Keratinocyte (primary cell): ENCODE results near the gene MSI2. TPM values are rescaled to one million over a fixed set of nuclear protein-coding genes. Genes with fewer than 3 reads are reported as not detected.

Source experiments
- DNase-seq: peaks from one replicate; pipeline ENCODE4 v3.0.0-alpha.2; 2011; ENCODE audit warnings: low read depth, missing footprints, low spot score
- FAIRE-seq: peaks from 2 replicates; lab custom pipeline; 2011; peaks lifted over from hg19 to GRCh38; lab: Jason Lieb, UNC
- H2AFZ ChIP-seq: 2 replicates; pipeline ENCODE4 v1.6.0; 2012; ENCODE audit warnings: low read length, control low read depth, inconsistent platforms; ENCODE audit not compliant: control insufficient read depth
- H3K27ac ChIP-seq: 2 replicates; pipeline ENCODE4 v1.5.1; 2011; ENCODE audit warnings: low read length; ENCODE audit not compliant: control insufficient read depth, insufficient read depth
- H3K27me3 ChIP-seq: 3 replicates; pipeline ENCODE4 v1.6.0; 2011; ENCODE audit warnings: low read length; ENCODE audit not compliant: control insufficient read depth, insufficient read depth; ENCODE audit errors: extremely low read depth
- H3K36me3 ChIP-seq, 2 experiments: 2 replicates in 1 of 2; 3 replicates in 1 of 2; pipeline ENCODE4 v1.5.1; 2011; ENCODE audit warnings: low read length in 2 of 2, mild to moderate bottlenecking in 1 of 2; ENCODE audit not compliant: control insufficient read depth in 2 of 2, insufficient read depth in 2 of 2; ENCODE audit errors: extremely low read depth in 1 of 2
- H3K4me1 ChIP-seq: 3 replicates; pipeline ENCODE4 v1.5.1; 2011; ENCODE audit warnings: low read length; ENCODE audit not compliant: control insufficient read depth, insufficient read depth; ENCODE audit errors: extremely low read depth
- H3K4me2 ChIP-seq: 3 replicates; pipeline ENCODE4 v1.6.0; 2011; ENCODE audit warnings: low read depth, low read length; ENCODE audit not compliant: control insufficient read depth, insufficient read depth; ENCODE audit errors: extremely low read depth
- H3K4me3 ChIP-seq, 3 experiments: fragments of 200-600 bp in 1 of 3; sonication (generic) in 1 of 3; 2 replicates in 2 of 3; 3 replicates in 1 of 3; pipeline ENCODE4 v1.5.1; 2011 to 2016; ENCODE audit warnings: low read length in 3 of 3, mild to moderate bottlenecking in 3 of 3, control low read depth in 2 of 3, inconsistent platforms in 1 of 3, low read depth in 1 of 3, mixed read lengths in 1 of 3, mixed run types in 1 of 3, moderate library complexity in 1 of 3; ENCODE audit not compliant: control insufficient read depth in 2 of 3, insufficient read depth in 2 of 3; ENCODE audit errors: extremely low read depth in 1 of 3
- H3K79me2 ChIP-seq: 2 replicates; pipeline ENCODE4 v1.6.0; 2012; ENCODE audit warnings: low read length; ENCODE audit not compliant: control insufficient read depth, insufficient read depth
- H3K9ac ChIP-seq: 3 replicates; pipeline ENCODE4 v1.6.0; 2011; ENCODE audit warnings: low read length; ENCODE audit not compliant: control insufficient read depth, insufficient read depth; ENCODE audit errors: extremely low read depth
- H3K9me1 ChIP-seq: 3 replicates; pipeline ENCODE4 v1.6.0; 2011; ENCODE audit warnings: low read length; ENCODE audit not compliant: control insufficient read depth, insufficient read depth; ENCODE audit errors: extremely low read depth
- H3K9me3 ChIP-seq: 2 replicates; pipeline ENCODE4 v1.5.1; 2012; ENCODE audit warnings: low read depth, low read length; ENCODE audit not compliant: control insufficient read depth
- H4K20me1 ChIP-seq: 3 replicates; pipeline ENCODE4 v1.6.0; 2011; ENCODE audit warnings: low read length; ENCODE audit not compliant: control insufficient read depth, insufficient read depth; ENCODE audit errors: extremely low read depth
- CTCF ChIP-seq, 3 experiments: IDR thresholded peaks in 1 of 3; conservative IDR thresholded peaks in 1 of 3; optimal IDR thresholded peaks in 1 of 3; 2 replicates in 2 of 3; 3 replicates in 1 of 3; pipeline versions ENCODE3 to v1.5.1; 2011; ENCODE audit warnings: low read length in 3 of 3, mild to moderate bottlenecking in 3 of 3, moderate library complexity in 2 of 3, control low read depth in 1 of 3, inconsistent platforms in 1 of 3; ENCODE audit not compliant: insufficient read depth in 2 of 3; ENCODE audit errors: extremely low read depth in 1 of 3
- EZH2 ChIP-seq: IDR thresholded peaks from one replicate; pipeline ENCODE4 v1.6.1; 2012; ENCODE audit warnings: inconsistent platforms, mild to moderate bottlenecking, low read length, moderate library complexity
- dilution Hi-C: fragments of 300-500 bp; cut with MboI; formaldehyde crosslinking; loops from one replicate; pipeline ENCODE4 v1.7.0; 2020; ENCODE audit warnings: low sequenced_read_pairs; ENCODE audit not compliant: extremely low pct_ligation_motif_present
- polyA plus RNA-seq, 5 experiments: library from polyadenylated mRNA; depleted of rRNA in 3 of 5; stranded (reverse) in 3 of 5; stranded (forward) in 1 of 5; unstranded in 1 of 5; fragments of >200 nt; gene quantifications; 1 replicate in 1 of 5; 2 replicates in 3 of 5; 3 replicates in 1 of 5; pipeline versions ENCODE4 v1.2.1 to v1.2.3, GENCODE V29; 2011 to 2012; ENCODE audit warnings: missing spikeins in 2 of 5, low read depth in 1 of 5, low replicate concordance in 1 of 5

The MSI2 gene
- polyA plus RNA-seq, 1 donor (not counting 4 experiments of a cell fraction or from before 2014, with no cell fraction given) = 22.3 TPM

GRCh38 chr17:57433452-57433851 lies 177.1 kb downstream of the MSI2 start:
- no peak overlapping the region for H3K4me3 ChIP-seq
- peaks cover 0 to 2% of the 10 kb centered on the region in 2 experiments for H3K36me3 ChIP-seq
- FAIRE-seq = no peak
- H3K27me3 ChIP-seq = no peaks in the 10 kb centered on the region
- H3K9ac ChIP-seq = no peak overlapping the region
- DNase-seq = no peak
- no peaks in the 10 kb centered on the region for H4K20me1 ChIP-seq
- H3K4me1 ChIP-seq = no peaks in the 10 kb centered on the region
- no peaks in the 10 kb centered on the region for H3K79me2 ChIP-seq
- H3K9me1 ChIP-seq = peaks cover 2% of the 10 kb centered on the region
- no peak overlapping the region for H3K27ac ChIP-seq
- H2AFZ ChIP-seq = no peak overlapping the region
- dilution Hi-C loops = no loop called here
- H3K4me2 ChIP-seq = no peak overlapping the region
- H3K9me3 ChIP-seq = no peaks in the 10 kb centered on the region
- no peak for TF ChIP-seq EZH2
- TF ChIP-seq CTCF (optimal IDR thresholded peaks at IDR 0.05 in 1 of 3, IDR thresholded peaks at IDR 0.05 in 1 of 3, conservative IDR thresholded peaks at IDR 0.05 in 1 of 3; ENCODE audit: extremely low read depth in 1 of 3, insufficient read depth in 2 of 3, low read length in 3 of 3) = no peak

DNA sequence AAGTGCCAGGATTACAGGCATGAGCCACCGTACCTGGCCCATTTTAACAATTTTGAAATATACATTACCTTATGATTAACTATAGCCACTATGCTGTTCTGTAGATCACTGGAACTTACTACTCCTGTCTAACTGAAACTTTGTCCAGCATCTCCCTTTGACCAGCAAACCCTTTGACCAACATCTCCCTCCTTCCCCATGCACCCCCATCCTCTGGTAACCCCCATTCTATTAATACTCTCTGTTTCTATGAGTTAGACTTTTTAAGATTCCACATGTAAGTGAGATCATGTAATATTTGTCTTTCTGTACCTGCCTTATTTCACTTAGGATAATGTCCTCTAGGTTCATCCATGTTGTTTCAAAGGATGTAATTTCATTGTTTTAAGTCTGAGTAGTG lies 178.0 kb downstream of the MSI2 start:
- no peak overlapping the region for H3K27ac ChIP-seq
- H3K4me3 ChIP-seq = no peak overlapping the region
- no peak overlapping the region for H3K9ac ChIP-seq
- H3K9me3 ChIP-seq = no peaks in the 10 kb centered on the region
- H3K79me2 ChIP-seq = no peaks in the 10 kb centered on the region
- peaks cover 0 to 2% of the 10 kb centered on the region in 2 experiments for H3K36me3 ChIP-seq
- H3K27me3 ChIP-seq = no peaks in the 10 kb centered on the region
- no peak overlapping the region for H3K4me2 ChIP-seq
- FAIRE-seq (no peak), DNase-seq (no peak)
- peaks cover 2% of the 10 kb centered on the region for H3K9me1 ChIP-seq
- no peaks in the 10 kb centered on the region for H4K20me1 ChIP-seq
- dilution Hi-C loops = no loop called here
- TF ChIP-seq CTCF (optimal IDR thresholded peaks at IDR 0.05 in 1 of 3, IDR thresholded peaks at IDR 0.05 in 1 of 3, conservative IDR thresholded peaks at IDR 0.05 in 1 of 3; ENCODE audit: extremely low read depth in 1 of 3, insufficient read depth in 2 of 3, low read length in 3 of 3) = no peak
- TF ChIP-seq EZH2 = no peak
- H2AFZ ChIP-seq = no peak overlapping the region
- H3K4me1 ChIP-seq = no peaks in the 10 kb centered on the region
